Esophagus muscularis mucosa (tissue), 4 donors: ENCODE measurements around the gene WWOX. TPM values are rescaled to one million over a fixed set of nuclear protein-coding genes. Genes with fewer than 3 reads are reported as not detected.

Source experiments
- DNase-seq: peaks from one replicate; pipeline ENCODE4 v3.0.0-alpha.2; 2017; ENCODE audit errors: extremely low spot score
- H3K27ac ChIP-seq, 4 donors: fragments of 200-600 bp; sonication (generic); replicated peaks in 1 of 4; 1 replicate in 3 of 4; 2 replicates in 1 of 4; pipeline ENCODE4 v1.5.1; 2016 to 2019; ENCODE audit warnings: mild to moderate bottlenecking in 1 of 4
- H3K27me3 ChIP-seq, 4 donors: fragments of 200-600 bp; sonication (generic); one replicate each; pipeline versions ENCODE4 v1.5.1 to v1.6.0; 2016 to 2019
- H3K36me3 ChIP-seq, 4 donors: fragments of 200-600 bp; sonication (generic); one replicate each; pipeline ENCODE4 v1.5.1; 2016 to 2019
- H3K4me1 ChIP-seq, 4 donors: fragments of 200-600 bp; sonication (generic); one replicate each; pipeline ENCODE4 v1.5.1; 2016 to 2019
- H3K4me3 ChIP-seq, 4 donors: fragments of 200-600 bp; sonication (generic); 1 replicate in 2 of 4; 2 replicates in 2 of 4; pipeline ENCODE4 v1.5.1; 2016 to 2019; ENCODE audit warnings: mild to moderate bottlenecking in 4 of 4, moderate library complexity in 1 of 4
- H3K9me3 ChIP-seq, 4 donors: fragments of 200-600 bp; sonication (generic); 1 replicate in 3 of 4; 2 replicates in 1 of 4; pipeline ENCODE4 v1.5.1; 2016 to 2019
- CTCF ChIP-seq, 3 experiments: fragments of 200-600 bp in 2 of 3; fragments of 450-650 bp in 1 of 3; sonication (generic) in 2 of 3; IDR thresholded peaks; one replicate each; pipeline ENCODE4 v1.5.1; 2017 to 2019; ENCODE audit warnings: antibody characterized with exemption in 3 of 3, mild to moderate bottlenecking in 2 of 3, moderate library complexity in 1 of 3
- EP300 ChIP-seq: sonication (generic); formaldehyde crosslinking; IDR thresholded peaks from one replicate; pipeline ENCODE4 v1.6.1; 2017; ENCODE audit warnings: antibody characterized with exemption
- POLR2A ChIP-seq: fragments of 450-650 bp; IDR thresholded peaks from one replicate; pipeline ENCODE4 v1.6.1; 2017; ENCODE audit warnings: antibody characterized with exemption, moderate library complexity, mild to moderate bottlenecking, low read depth
- POLR2AphosphoS5 ChIP-seq, 2 donors: sonication (generic); formaldehyde crosslinking; IDR thresholded peaks; one replicate each; pipeline ENCODE4 v1.6.1; 2017; ENCODE audit warnings: antibody characterized with exemption in 2 of 2
- WGBS: methylation state at CpG from one replicate; pipeline ENCODE4 v1.1.5; 2018; 5-methylcytosine and 5-hydroxymethylcytosine counted together
- intact Hi-C: fragments of 100-400 bp; cut with DNase I; formaldehyde crosslinking; loops from one replicate; pipeline ENCODE4 v1.15.1; 2023
- total RNA-seq, 4 donors: library from RNA; depleted of rRNA; stranded (reverse); fragments of >200 nt; gene quantifications; one replicate each; pipeline versions ENCODE4 v1.1.0 to v1.2.1, GENCODE V29; 2016

The WWOX gene
- total RNA-seq, 4 donors from 2014 or later, result 14.4 to 27.8 (median 15.4) TPM

GRCh38 chr16:78258375-78259065 lies 159.1 kb downstream of the WWOX start:
- no peaks in the 10 kb centered on the region for H3K27me3 ChIP-seq
- no peaks in the 10 kb centered on the region for H3K9me3 ChIP-seq
- intact Hi-C loops, result no loop called here
- H3K36me3 ChIP-seq, result no peaks in the 10 kb centered on the region
- no peak for DNase-seq
- 44% methylated on average over 9 of the region's 9 CpGs for WGBS
- peaks cover 0 to 16% (median 11%) of the 10 kb centered on the region in 4 donors for H3K4me1 ChIP-seq
- TF ChIP-seq EP300 (no peak), POLR2A (no peak), POLR2AphosphoS5 (IDR thresholded peaks at IDR 0.05) (no peak), CTCF (IDR thresholded peaks at IDR 0.05) (no peak)
- H3K27ac ChIP-seq, result peak overlapping the region in 1 of 4 donors; percentile 14
- no peak overlapping the region for H3K4me3 ChIP-seq

- H3K4me1 ChIP-seq, result peaks cover 0 to 16% (median 11%) of the 10 kb centered on the region in 4 donors
- no peak overlapping the region for H3K4me3 ChIP-seq
- DNase-seq, result no peak
- peaks cover 0 to 6% (median 2%) of the 10 kb centered on the region in 4 donors for H3K9me3 ChIP-seq
- 84% methylated on average over 4 of the region's 5 CpGs for WGBS
- no peaks in the 10 kb centered on the region for H3K27me3 ChIP-seq
- TF ChIP-seq POLR2AphosphoS5 (IDR thresholded peaks at IDR 0.05), result no peak
- no peak for TF ChIP-seq CTCF (IDR thresholded peaks at IDR 0.05)
- no peak for TF ChIP-seq POLR2A
- TF ChIP-seq EP300, result no peak
- intact Hi-C loops, result no loop called here
- H3K36me3 ChIP-seq, result no peaks in the 10 kb centered on the region
- H3K27ac ChIP-seq, result no peak overlapping the region
Observed at GRCh38 chr16:78259873-78260272, 160.4 kb downstream of the WWOX start.

DNA sequence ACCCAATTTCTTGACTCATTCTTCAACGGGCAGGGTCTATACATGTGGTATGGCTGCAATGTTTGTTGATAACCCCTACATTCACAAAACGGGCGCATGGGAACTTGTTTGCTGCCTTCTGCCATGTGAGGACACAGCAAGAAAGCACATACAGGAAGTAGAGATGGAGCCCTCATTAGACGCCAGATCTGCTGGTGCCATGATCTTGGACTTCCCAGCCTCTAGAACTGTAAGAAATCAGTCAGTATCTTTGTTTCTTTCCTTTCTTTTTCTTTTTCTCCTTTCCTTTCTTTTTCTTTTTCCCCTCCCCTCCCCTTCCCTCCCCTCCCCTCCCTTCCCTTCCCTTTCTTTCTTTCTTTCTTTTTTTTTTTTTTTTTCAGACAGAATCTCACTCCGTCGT lies 165.2 kb downstream of the WWOX start:
- Histone ChIP-seq H3K4me1 (no peaks in the 10 kb centered on the region), H3K9me3 (peaks cover 0 to 6% (median 2%) of the 10 kb centered on the region in 4 donors), H3K27ac (no peak overlapping the region), H3K36me3 (no peaks in the 10 kb centered on the region), H3K27me3 (no peaks in the 10 kb centered on the region), H3K4me3 (no peak overlapping the region)
- intact Hi-C loops, result no loop called here
- 97% methylated on average over 6 of the region's 6 CpGs for WGBS
- no peak for TF ChIP-seq POLR2AphosphoS5 (IDR thresholded peaks at IDR 0.05)
- no peak for DNase-seq

DNA sequence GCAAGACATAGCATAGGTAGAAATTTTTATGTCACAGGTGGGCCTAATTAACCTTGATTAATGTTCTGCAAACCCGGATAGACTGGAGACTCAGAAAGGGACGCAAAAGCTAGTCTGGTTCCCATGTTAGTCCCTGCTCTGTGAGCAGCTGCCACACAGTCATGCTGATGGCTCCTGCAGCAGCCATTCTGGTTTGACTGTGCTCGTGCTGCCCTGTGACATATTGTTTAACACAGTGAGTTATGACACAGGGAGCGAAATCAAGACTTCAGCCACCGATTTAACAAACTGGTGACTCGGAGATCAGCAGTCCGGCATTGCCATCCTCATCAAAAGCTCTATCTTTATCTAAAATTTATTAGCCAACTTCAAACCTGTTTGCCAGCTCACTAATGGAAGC lies 169.8 kb downstream of the WWOX start:
- H3K27me3 ChIP-seq, result no peaks in the 10 kb centered on the region
- WGBS, result 90% methylated on average over 7 of the region's 7 CpGs
- peaks cover 0 to 4% (median 2%) of the 10 kb centered on the region in 4 donors for H3K9me3 ChIP-seq
- intact Hi-C loops, result no loop called here
- no peaks in the 10 kb centered on the region for H3K4me1 ChIP-seq
- no peak overlapping the region for H3K27ac ChIP-seq
- DNase-seq, result no peak
- no peaks in the 10 kb centered on the region for H3K36me3 ChIP-seq
- H3K4me3 ChIP-seq, result no peak overlapping the region
- TF ChIP-seq EP300 (no peak), CTCF (IDR thresholded peaks at IDR 0.05) (no peak), POLR2AphosphoS5 (IDR thresholded peaks at IDR 0.05) (no peak), POLR2A (no peak)

GRCh38 chr16:78271981-78272380 lies 172.5 kb downstream of the WWOX start:
- no peaks in the 10 kb centered on the region for H3K9me3 ChIP-seq
- TF ChIP-seq POLR2A (no peak), EP300 (no peak), CTCF (IDR thresholded peaks at IDR 0.05) (no peak), POLR2AphosphoS5 (IDR thresholded peaks at IDR 0.05) (no peak)
- no peak for DNase-seq
- no peaks in the 10 kb centered on the region for H3K36me3 ChIP-seq
- H3K27ac ChIP-seq, result no peak overlapping the region
- no peak overlapping the region for H3K4me3 ChIP-seq
- H3K27me3 ChIP-seq, result no peaks in the 10 kb centered on the region
- no peaks in the 10 kb centered on the region for H3K4me1 ChIP-seq
- 100% methylated on average over 2 of the region's 3 CpGs for WGBS
- intact Hi-C loops, result no loop called here
